ENCODE results near the gene OR6Q1. TPM values are rescaled to one million over a fixed set of nuclear protein-coding genes. Genes with fewer than 3 reads are reported as not detected.

Gene OR6Q1
- total and polyA plus RNA-seq, 2 experiments from 2014 or later, result not detected

DNA sequence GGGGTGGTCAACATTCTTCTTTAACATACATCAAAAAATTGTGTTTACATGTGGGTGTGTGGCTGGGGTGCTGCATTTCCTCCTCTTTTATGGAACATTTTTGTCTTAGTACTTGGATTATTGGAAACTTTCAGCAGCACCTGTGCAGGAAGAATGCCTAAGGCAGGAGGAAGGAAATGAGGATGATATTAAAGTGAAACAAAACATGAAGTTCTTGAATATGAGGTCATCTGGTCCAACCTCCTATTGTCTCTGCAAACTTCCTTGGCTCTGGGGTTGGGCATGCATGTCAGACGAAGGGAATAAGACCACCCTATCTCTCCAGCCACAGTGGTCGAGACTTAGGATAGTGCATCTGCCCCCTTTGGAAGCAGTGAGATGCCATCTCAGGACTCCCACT is 27.7 kb upstream of the OR6Q1 start:
- H3K27ac ChIP-seq, result no peak overlapping the region
- TF ChIP-seq, protein P1, sequence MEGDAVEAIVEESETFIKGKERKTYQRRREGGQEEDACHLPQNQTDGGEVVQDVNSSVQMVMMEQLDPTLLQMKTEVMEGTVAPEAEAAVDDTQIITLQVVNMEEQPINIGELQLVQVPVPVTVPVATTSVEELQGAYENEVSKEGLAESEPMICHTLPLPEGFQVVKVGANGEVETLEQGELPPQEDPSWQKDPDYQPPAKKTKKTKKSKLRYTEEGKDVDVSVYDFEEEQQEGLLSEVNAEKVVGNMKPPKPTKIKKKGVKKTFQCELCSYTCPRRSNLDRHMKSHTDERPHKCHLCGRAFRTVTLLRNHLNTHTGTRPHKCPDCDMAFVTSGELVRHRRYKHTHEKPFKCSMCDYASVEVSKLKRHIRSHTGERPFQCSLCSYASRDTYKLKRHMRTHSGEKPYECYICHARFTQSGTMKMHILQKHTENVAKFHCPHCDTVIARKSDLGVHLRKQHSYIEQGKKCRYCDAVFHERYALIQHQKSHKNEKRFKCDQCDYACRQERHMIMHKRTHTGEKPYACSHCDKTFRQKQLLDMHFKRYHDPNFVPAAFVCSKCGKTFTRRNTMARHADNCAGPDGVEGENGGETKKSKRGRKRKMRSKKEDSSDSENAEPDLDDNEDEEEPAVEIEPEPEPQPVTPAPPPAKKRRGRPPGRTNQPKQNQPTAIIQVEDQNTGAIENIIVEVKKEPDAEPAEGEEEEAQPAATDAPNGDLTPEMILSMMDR (IDR thresholded peaks at IDR 0.05; ENCODE audit: low read depth, low read length), result no peak

DNA sequence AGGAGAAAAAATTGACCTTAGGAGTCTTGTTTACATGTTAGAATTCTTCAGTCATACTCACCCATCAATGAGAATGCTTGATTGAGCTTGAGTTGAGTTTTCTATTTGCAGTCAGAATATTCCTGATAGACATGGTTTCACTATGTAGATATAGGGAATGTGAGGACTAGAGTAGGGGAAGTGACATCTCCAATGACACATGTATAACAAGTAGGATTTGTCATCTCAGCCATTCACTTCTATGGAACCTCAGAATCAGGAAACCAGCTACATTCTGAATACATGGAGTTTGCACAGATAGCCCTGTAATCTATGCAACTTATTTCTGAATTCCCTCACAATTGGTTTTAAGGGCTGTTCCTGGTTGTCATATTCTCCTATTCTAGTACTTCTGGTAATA is 27.2 kb upstream of the OR6Q1 start:
- Histone ChIP-seq H3K4me3 (no peak overlapping the region), H3K9me3 (ENCODE audit: low read depth) (no peaks in the 10 kb centered on the region), H3K27ac (no peak overlapping the region), H3K36me3 (no peaks in the 10 kb centered on the region), H3K27me3 (no peaks in the 10 kb centered on the region), H3K4me1 (ENCODE audit: low read depth) (no peaks in the 10 kb centered on the region)
- TF ChIP-seq, protein P1 (IDR thresholded peaks at IDR 0.05; ENCODE audit: low read depth, low read length), result no peak
- DNase-seq (ENCODE audit: low read depth in 1 of 2, low spot score in 1 of 2), result no peak

More for the DNA sequence above, 27.7 kb upstream of the OR6Q1 start:
- no peaks in the 10 kb centered on the region for H3K27me3 ChIP-seq
- H3K36me3 ChIP-seq, result no peaks in the 10 kb centered on the region
- peak in 1 of 2 donors; percentile 3 for DNase-seq (ENCODE audit: low read depth in 1 of 2, low spot score in 1 of 2)
- no peaks in the 10 kb centered on the region for H3K4me1 ChIP-seq (ENCODE audit: low read depth)
- no peaks in the 10 kb centered on the region for H3K9me3 ChIP-seq (ENCODE audit: low read depth)
- no peak overlapping the region for H3K4me3 ChIP-seq

DNA sequence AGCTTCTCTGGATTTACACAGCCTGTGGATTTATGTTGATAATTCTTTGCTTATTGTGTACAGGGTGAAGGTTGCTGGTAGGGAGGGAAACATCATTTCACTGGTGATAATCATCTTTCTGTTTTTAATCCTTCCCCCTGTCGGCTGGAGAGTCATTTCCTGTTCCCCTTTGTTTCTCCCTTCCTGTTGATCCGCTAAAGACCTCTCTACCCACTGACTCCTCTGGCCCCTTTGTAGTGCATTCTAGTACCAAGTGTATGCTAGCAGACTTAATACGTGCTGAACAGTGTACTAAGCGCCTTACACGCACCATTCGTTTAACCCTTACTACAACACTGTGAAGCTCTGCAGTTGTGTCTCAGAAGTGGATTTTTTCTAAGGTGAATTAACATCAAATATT is 26.1 kb upstream of the OR6Q1 start:
- Histone ChIP-seq H3K27me3 (no peaks in the 10 kb centered on the region), H3K4me1 (ENCODE audit: low read depth) (no peaks in the 10 kb centered on the region), H3K9me3 (ENCODE audit: low read depth) (no peaks in the 10 kb centered on the region), H3K4me3 (no peak overlapping the region), H3K36me3 (no peaks in the 10 kb centered on the region), H3K27ac (no peak overlapping the region)
- TF ChIP-seq, protein P1 (IDR thresholded peaks at IDR 0.05; ENCODE audit: low read depth, low read length), result no peak
- peak in 1 of 2 donors; percentile 32 for DNase-seq (ENCODE audit: low read depth in 1 of 2, low spot score in 1 of 2)

DNA sequence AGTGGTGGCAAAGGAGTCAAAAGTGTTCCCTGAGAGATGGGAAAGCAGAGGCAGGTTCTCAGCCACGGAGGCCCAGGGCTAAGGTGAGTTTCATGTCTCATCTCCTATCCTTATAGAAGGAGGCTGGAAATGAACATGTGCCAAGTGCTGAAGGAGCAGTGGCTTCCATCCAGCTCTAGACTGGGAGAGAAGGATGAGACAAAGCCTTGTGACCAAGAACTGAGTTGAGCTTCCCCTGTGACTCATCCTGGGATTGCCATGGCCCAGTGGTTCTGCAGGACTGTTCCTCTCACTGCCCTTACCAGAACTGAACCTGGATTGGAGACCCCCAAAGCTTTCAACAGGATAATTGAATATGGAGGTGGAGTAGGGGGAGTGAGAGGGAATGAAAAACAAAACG is 23.8 kb upstream of the OR6Q1 start:
- no peaks in the 10 kb centered on the region for H3K4me1 ChIP-seq (ENCODE audit: low read depth)
- H3K27ac ChIP-seq, result no peak overlapping the region
- peak in 1 of 2 donors; percentile 6 for DNase-seq (ENCODE audit: low read depth in 1 of 2, low spot score in 1 of 2)
- no peaks in the 10 kb centered on the region for H3K36me3 ChIP-seq
- H3K4me3 ChIP-seq, result no peak overlapping the region
- H3K9me3 ChIP-seq (ENCODE audit: low read depth), result no peaks in the 10 kb centered on the region
- H3K27me3 ChIP-seq, result no peaks in the 10 kb centered on the region
- TF ChIP-seq, protein P1 (IDR thresholded peaks at IDR 0.05; ENCODE audit: low read depth, low read length), result no peak

DNA sequence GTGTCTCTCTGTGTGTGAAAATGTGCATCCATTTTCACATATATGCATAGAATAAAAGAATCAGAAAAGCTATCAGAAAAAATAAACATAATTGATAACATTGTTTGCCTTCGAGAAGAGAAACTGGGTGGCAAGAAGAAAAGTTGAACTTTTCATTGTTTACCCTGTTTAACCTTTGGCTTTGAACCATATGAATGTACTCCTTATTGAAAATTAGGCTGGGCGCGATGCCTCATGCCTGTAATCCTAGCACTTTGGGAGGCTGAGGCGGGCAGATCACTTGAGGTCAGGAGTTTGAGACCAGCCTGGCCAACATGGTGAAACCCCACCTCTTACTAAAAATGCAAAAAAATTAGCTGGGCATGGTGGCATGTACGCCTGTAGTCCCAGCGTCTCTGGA is 19.0 kb upstream of the OR6Q1 start:
- TF ChIP-seq, protein P1 (IDR thresholded peaks at IDR 0.05; ENCODE audit: low read depth, low read length), result no peak
- H3K36me3 ChIP-seq, result no peaks in the 10 kb centered on the region
- no peak overlapping the region for H3K4me3 ChIP-seq
- H3K27me3 ChIP-seq, result no peaks in the 10 kb centered on the region
- DNase-seq (ENCODE audit: low read depth in 1 of 2, low spot score in 1 of 2), result no peak
- H3K27ac ChIP-seq, result no peak overlapping the region
- no peaks in the 10 kb centered on the region for H3K4me1 ChIP-seq (ENCODE audit: low read depth)
- no peaks in the 10 kb centered on the region for H3K9me3 ChIP-seq (ENCODE audit: low read depth)

DNA sequence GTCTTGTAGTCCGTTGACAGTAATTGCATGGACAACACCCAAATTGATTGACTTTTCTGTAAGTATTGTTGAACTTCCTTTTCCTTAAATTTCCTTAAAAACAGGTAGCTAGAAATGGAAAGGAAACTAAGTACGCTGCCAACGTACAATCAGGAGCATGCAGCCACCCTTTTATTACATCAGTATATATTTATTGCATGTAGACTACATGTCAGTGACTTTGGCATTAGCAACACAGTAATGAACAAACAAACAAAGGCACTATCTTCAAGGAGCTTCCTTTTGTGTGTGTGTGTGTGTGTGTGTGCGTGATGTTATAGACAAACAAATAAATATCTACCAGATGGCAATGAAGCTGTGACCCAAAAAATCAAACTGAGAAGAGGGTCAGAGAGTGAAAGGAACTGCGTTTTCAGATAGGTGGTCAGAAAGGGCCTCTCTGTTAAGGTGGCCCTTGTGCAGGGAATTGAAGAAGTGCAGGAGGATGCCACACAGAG is 7.3 kb upstream of the OR6Q1 start, which contains the start of gene OR9Q1:
TSS of gene OR9Q1 (plus strand) at position 447 of the 497 bp plus-strand sequence. CDS start 155,564 bp downstream, outside the sequence.
- no peak for DNase-seq (ENCODE audit: low read depth in 1 of 2, low spot score in 1 of 2)
- Histone ChIP-seq H3K9me3 (ENCODE audit: low read depth) (no peaks in the 10 kb centered on the region), H3K27me3 (no peaks in the 10 kb centered on the region), H3K36me3 (no peaks in the 10 kb centered on the region), H3K4me1 (ENCODE audit: low read depth) (no peaks in the 10 kb centered on the region), H3K27ac (no peak within 1 kb of the TSS), H3K4me3 (no peak within 1 kb of the TSS)
- TF ChIP-seq, protein P1 (IDR thresholded peaks at IDR 0.05; ENCODE audit: low read depth, low read length), result no peak

All from cardiac muscle cell (in vitro differentiated cells and primary cell).